Vagina (tissue), 2 donors: ENCODE measurements around the gene SERPINI2. TPM values are rescaled to one million over a fixed set of nuclear protein-coding genes. Genes with fewer than 3 reads are reported as not detected.

ENCODE experiments used
- DNase-seq, 2 donors: peaks; one replicate each; pipeline ENCODE4 v3.0.0-alpha.2; 2017; ENCODE audit errors: extremely low spot score in 2 of 2
- H3K27ac ChIP-seq: fragments of 200-600 bp; sonication (generic); one replicate; pipeline ENCODE4 v1.5.1; 2019
- H3K27me3 ChIP-seq: fragments of 200-600 bp; sonication (generic); one replicate; pipeline ENCODE4 v1.5.1; 2019
- H3K36me3 ChIP-seq, 2 donors: fragments of 200-600 bp; sonication (generic); one replicate each; pipeline ENCODE4 v1.5.1; 2017 to 2019
- H3K4me1 ChIP-seq: fragments of 200-600 bp; sonication (generic); one replicate; pipeline ENCODE4 v1.5.1; 2019
- H3K4me3 ChIP-seq, 2 donors: fragments of 200-600 bp; sonication (generic); 1 replicate in 1 of 2; 2 replicates in 1 of 2; pipeline ENCODE4 v1.5.1; 2016 to 2019
- H3K9me3 ChIP-seq: fragments of 200-600 bp; sonication (generic); one replicate; pipeline ENCODE4 v1.5.1; 2019
- CTCF ChIP-seq, 3 experiments: fragments of 450-650 bp in 2 of 3; fragments of 200-600 bp in 1 of 3; sonication (generic) in 1 of 3; IDR thresholded peaks; one replicate each; pipeline ENCODE4 v1.5.1; 2017 to 2019; ENCODE audit warnings: antibody characterized with exemption in 3 of 3, mild to moderate bottlenecking in 2 of 3, moderate library complexity in 2 of 3
- POLR2A ChIP-seq, 2 donors: fragments of 450-650 bp; IDR thresholded peaks; one replicate each; pipeline ENCODE4 v1.6.1; 2017; ENCODE audit warnings: antibody characterized with exemption in 2 of 2, mild to moderate bottlenecking in 2 of 2, moderate library complexity in 2 of 2
- POLR2AphosphoS5 ChIP-seq, 2 donors: sonication (generic); formaldehyde crosslinking; IDR thresholded peaks; one replicate each; pipeline ENCODE4 v1.9.0; 2017; ENCODE audit warnings: antibody characterized with exemption in 2 of 2, mild to moderate bottlenecking in 2 of 2, low read depth in 1 of 2; ENCODE audit not compliant: insufficient read depth in 1 of 2
- intact Hi-C: fragments of 100-400 bp; cut with DNase I; formaldehyde crosslinking; loops from one replicate; pipeline ENCODE4 v1.15.1; 2023
- total RNA-seq: library from RNA; depleted of rRNA; stranded (reverse); fragments of >200 nt; gene quantifications from one replicate; pipeline ENCODE4 v1.2.3, GENCODE V29; 2016

The SERPINI2 gene
- total RNA-seq, 1 donor from 2014 or later, result not detected

DNA sequence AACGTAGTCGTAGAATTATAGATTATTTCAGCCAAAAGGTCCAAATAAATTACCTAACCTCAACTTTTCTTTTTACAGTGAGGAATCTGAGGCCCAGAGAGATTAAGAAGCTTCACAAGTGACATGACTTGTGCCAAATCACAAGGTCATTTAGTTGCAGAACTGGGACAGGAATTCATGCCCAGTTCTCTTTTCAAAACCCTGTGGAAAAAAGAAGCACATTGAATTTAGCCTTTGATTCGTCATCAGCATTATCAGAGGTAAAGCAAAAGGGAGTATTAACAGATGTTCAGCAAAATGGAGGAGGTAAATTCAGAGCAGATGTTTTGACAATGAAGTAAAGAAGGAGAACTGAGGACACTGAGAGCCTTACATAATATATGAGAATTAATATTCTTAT, 4.5 kb downstream of the SERPINI2 start:
- Histone ChIP-seq H3K36me3 (no peaks in the 10 kb centered on the region), H3K4me3 (no peak overlapping the region), H3K27me3 (no peaks in the 10 kb centered on the region), H3K9me3 (no peaks in the 10 kb centered on the region), H3K27ac (no peak overlapping the region), H3K4me1 (no peaks in the 10 kb centered on the region)
- TF ChIP-seq CTCF (IDR thresholded peaks at IDR 0.05) (no peak), POLR2AphosphoS5 (IDR thresholded peaks at IDR 0.05; ENCODE audit: insufficient read depth in 1 of 2, low read depth in 1 of 2) (no peak), POLR2A (IDR thresholded peaks at IDR 0.05) (no peak)
- intact Hi-C loops, result no loop called here
- no peak for DNase-seq

GRCh38 chr3:167467848-167468611, 5.8 kb downstream of the SERPINI2 start:
- H3K9me3 ChIP-seq, result no peaks in the 10 kb centered on the region
- intact Hi-C loops, result no loop called here
- DNase-seq, result no peak
- no peak overlapping the region for H3K27ac ChIP-seq
- H3K4me1 ChIP-seq, result no peaks in the 10 kb centered on the region
- H3K4me3 ChIP-seq, result no peak overlapping the region
- no peaks in the 10 kb centered on the region for H3K36me3 ChIP-seq
- TF ChIP-seq CTCF (IDR thresholded peaks at IDR 0.05) (no peak), POLR2AphosphoS5 (IDR thresholded peaks at IDR 0.05; ENCODE audit: insufficient read depth in 1 of 2, low read depth in 1 of 2) (no peak), POLR2A (IDR thresholded peaks at IDR 0.05) (no peak)
- no peaks in the 10 kb centered on the region for H3K27me3 ChIP-seq

GRCh38 chr3:167466966-167467365, 6.9 kb downstream of the SERPINI2 start:
- Histone ChIP-seq H3K27ac (no peak overlapping the region), H3K4me1 (no peaks in the 10 kb centered on the region), H3K36me3 (no peaks in the 10 kb centered on the region), H3K27me3 (no peaks in the 10 kb centered on the region), H3K4me3 (no peak overlapping the region), H3K9me3 (no peaks in the 10 kb centered on the region)
- DNase-seq, result no peak
- intact Hi-C loops, result no loop called here
- TF ChIP-seq POLR2A (IDR thresholded peaks at IDR 0.05) (no peak), CTCF (IDR thresholded peaks at IDR 0.05) (no peak), POLR2AphosphoS5 (IDR thresholded peaks at IDR 0.05; ENCODE audit: insufficient read depth in 1 of 2, low read depth in 1 of 2) (no peak)

DNA sequence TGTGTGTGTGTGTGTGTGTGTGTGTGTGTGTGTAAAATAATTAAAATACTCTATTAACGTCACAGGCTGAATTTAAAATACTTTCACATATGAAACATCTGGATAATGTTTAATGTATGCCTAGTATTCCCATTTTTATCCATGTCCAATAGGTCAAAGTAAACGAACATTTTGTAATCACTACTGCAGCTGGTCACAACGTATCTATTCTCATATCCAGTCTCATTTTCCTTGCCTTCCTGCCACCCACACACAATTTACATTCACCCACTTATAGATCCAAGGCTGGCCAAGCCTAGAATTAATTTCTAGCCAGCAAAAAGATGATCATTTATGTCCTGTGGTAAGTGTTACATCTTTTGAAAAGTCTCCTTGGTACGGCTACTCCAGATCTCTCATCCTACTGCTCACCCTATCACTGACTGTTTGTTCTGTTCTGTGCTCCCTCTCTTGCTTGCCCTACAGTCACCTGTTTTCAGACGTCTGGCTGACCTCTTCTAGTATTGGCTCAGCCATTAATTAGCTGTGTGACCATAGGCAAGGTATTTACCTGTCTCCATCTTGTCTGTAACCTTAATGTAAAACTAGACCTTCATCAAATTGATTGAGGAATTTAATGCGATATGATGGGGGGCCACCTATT, 17.6 kb downstream of the SERPINI2 start:
- Histone ChIP-seq H3K4me1 (no peaks in the 10 kb centered on the region), H3K4me3 (no peak overlapping the region), H3K27me3 (no peaks in the 10 kb centered on the region), H3K36me3 (no peaks in the 10 kb centered on the region), H3K9me3 (no peaks in the 10 kb centered on the region), H3K27ac (no peak overlapping the region)
- TF ChIP-seq POLR2AphosphoS5 (IDR thresholded peaks at IDR 0.05; ENCODE audit: insufficient read depth in 1 of 2, low read depth in 1 of 2) (no peak), POLR2A (IDR thresholded peaks at IDR 0.05) (no peak), CTCF (IDR thresholded peaks at IDR 0.05) (no peak)
- DNase-seq, result no peak
- intact Hi-C loops, result no loop called here

DNA sequence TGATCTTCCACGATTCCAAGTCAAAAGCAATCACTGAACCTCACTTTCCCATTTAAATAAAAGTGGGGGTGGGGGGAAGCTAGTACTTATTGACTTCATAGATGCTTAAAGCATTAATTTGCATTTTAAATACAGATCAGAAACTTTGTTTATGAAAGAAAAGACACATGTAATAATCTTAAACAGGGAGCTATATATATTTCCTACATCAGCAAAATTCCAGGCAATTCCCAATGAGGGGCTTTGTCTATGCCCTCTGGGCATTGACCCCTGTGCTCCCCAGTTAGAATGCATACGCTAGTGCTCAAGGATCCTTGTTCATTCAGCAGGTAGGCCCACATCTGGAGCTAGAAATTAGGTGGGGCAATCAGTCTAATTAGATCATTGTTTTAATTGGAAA, 20.0 kb downstream of the SERPINI2 start:
- no peak for DNase-seq
- Histone ChIP-seq H3K36me3 (no peaks in the 10 kb centered on the region), H3K9me3 (no peaks in the 10 kb centered on the region), H3K27me3 (no peaks in the 10 kb centered on the region), H3K27ac (no peak overlapping the region), H3K4me1 (no peaks in the 10 kb centered on the region), H3K4me3 (no peak overlapping the region)
- TF ChIP-seq CTCF (IDR thresholded peaks at IDR 0.05) (no peak), POLR2A (IDR thresholded peaks at IDR 0.05) (no peak), POLR2AphosphoS5 (IDR thresholded peaks at IDR 0.05; ENCODE audit: insufficient read depth in 1 of 2, low read depth in 1 of 2) (no peak)
- intact Hi-C loops, result no loop called here
